ENCODE measurements around the gene TTC29.
"Not testable (repeated sequence)": the region's sequence is repeated elsewhere in the genome, so short reads cannot be mapped to it uniquely, and the experiment has no call there.

The TTC29 gene

GRCh38 chr4:146742416-146742815, 203.2 kb downstream of the TTC29 start:
- H3K27ac ChIP-seq, result no peak overlapping the region
- TF ChIP-seq CTCF (IDR thresholded peaks at IDR 0.05) (no peak), ZFX (IDR thresholded peaks at IDR 0.05; ENCODE audit: borderline replicate concordance) (no peak)

DNA sequence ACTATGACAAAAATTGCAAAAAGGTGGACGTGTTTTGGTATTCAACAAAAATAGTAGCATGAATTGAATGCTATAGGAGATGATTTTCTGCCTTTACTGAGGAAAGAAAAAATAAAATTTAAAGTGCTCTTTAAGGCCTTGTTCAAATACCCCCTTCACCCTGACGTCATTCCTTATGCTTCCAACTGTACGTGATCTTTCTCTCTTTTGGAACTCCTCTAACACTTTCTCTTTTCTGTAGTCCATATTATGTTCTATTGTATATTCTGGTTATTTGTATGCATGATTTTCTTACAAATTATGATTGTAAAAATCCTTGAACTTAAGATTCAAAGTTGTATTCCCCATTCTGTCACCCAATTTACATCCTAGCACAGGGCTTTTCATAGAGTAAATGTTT, 206.5 kb downstream of the TTC29 start:
- TF ChIP-seq ZFX (IDR thresholded peaks at IDR 0.05; ENCODE audit: borderline replicate concordance) (no peak), CTCF (IDR thresholded peaks at IDR 0.05) (no peak)
- H3K27ac ChIP-seq, result no peak overlapping the region

DNA sequence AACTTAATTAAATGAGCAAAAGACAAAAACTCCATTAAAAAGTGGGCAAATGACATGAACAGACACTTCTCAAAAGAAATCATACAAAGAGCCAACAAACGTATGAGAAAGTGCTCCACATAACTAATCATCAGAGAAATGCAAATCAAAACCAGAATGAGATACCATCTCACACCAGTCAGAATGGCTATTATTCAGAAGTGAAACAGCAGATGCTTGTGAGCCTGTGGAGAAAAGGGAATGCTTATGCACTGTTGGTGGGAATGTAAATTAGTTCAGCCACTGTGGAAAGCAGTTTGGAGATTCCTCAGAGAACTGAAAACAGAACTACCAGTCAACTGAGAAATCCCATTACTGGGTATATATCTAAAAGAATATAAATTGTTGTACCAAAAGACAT, 222.1 kb downstream of the TTC29 start:
- H3K27ac ChIP-seq, result not testable (repeated sequence)

DNA sequence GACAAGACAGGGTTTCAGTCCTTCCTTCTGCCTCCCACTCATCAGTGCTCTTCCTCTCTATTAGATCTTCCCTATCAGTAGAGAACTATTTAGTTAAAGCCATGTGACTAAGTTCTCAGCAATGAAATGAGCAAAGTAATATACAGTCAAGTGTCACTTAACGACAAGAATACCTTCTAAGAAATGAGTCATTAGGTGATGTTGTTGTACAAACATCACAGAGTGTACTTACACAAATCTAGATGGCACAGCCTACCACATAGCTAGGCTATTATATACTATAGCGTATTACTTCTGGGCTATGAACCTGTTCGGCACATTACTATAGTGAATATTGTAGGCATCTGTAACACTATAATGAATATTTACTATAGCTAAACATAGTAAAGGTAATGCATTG, 235.7 kb downstream of the TTC29 start:
- TF ChIP-seq CTCF (IDR thresholded peaks at IDR 0.05) (no peak), ZFX (IDR thresholded peaks at IDR 0.05; ENCODE audit: borderline replicate concordance) (no peak)
- H3K27ac ChIP-seq, result no peak overlapping the region

DNA sequence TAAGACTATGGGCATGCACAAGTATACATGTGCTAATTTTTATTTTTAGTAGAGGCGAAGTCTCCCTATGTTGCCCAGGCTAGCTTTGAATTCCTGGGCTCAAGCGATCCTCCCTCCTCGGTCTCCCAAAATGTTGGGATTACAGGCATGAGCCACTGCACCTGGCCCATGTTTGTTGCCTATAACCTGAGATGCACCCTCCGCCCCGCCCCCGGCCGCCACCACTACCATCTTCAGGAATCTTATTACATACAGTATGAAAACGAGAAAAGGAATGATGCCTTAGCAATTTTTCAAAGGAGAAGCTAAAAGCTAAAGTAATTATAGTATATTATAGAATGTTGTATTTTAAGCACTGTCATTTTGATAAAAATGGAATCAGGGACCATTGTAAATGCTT, 245.8 kb downstream of the TTC29 start:
- TF ChIP-seq CTCF (IDR thresholded peaks at IDR 0.05) (no peak), ZFX (IDR thresholded peaks at IDR 0.05; ENCODE audit: borderline replicate concordance) (no peak)
- H3K27ac ChIP-seq, result no peak overlapping the region

DNA sequence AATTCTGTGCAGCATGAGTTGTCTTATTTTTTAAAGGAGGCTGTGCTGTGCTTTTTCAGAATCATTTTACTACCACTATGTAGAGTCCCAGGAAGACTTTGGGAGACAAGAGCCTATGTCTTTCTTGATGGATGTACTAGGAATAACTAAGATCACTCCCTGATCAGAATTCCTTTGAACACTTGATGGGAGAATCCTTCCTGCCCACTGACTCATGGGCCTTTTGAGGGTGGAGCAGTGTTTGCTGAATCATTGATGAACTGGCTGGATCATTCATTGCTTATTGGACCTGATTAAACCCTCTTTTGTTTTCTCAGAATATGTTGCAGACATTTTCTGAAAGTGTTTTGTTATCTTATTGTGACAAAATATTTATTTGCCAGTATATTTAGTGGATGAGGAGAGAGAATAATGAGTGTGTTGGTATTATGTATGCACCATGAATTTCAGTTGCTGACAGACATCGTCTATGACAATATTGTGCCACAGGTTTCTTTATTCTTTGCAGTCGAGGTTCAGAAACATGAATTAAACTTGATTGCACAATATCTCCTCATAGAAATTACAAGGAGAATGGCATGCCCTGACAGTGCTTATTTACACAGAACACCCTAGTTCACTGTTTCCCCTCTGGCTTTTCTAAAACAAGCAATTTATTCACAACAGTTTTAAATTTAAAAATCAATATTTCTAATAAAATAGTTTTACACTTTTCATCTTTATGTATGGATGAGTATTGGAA, 270.7 kb downstream of the TTC29 start:
- H3K27ac ChIP-seq, result no peak overlapping the region
- TF ChIP-seq CTCF (IDR thresholded peaks at IDR 0.05) (no peak), ZFX (IDR thresholded peaks at IDR 0.05; ENCODE audit: borderline replicate concordance) (no peak)

GRCh38 chr4:146663968-146664311, 281.7 kb downstream of the TTC29 start:
- peak overlapping the region; percentile 31; the same call in 1 of the 2 replicates for H3K27ac ChIP-seq

DNA sequence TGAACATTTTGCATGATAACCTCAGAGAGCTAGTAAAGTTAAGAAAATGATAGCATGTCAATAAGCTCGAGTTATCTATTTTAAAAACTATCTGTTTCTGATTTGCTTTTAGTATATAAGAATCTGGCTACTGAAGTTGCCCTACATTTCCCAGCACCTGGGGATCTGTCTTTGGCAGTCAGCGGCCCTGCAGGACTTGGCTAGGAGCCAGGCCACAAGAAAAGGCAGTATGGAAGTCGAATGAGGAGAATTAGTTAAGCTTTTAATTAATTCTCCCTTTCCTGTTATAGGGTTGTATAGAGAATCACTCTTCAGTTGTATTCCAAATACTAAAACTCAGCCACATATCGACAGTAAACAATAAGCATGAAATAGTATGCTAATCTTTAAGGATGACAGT, 284.3 kb downstream of the TTC29 start:
- H3K27ac ChIP-seq, result no peak overlapping the region
- TF ChIP-seq ZFX (IDR thresholded peaks at IDR 0.05; ENCODE audit: borderline replicate concordance) (no peak), CTCF (IDR thresholded peaks at IDR 0.05) (no peak)
